PC-9 (cell line): ENCODE results near the gene GMEB1.

ENCODE experiments used
- CTCF ChIP-seq: fragments of 200-600 bp; sonication (generic); conservative IDR thresholded peaks from 2 replicates; pipeline ENCODE4 v1.6.1; 2017; ENCODE audit warnings: mixed run types, antibody characterized with exemption, mild to moderate bottlenecking, moderate library complexity
- EZH2 ChIP-seq: fragments of 200-600 bp; sonication (generic); IDR thresholded peaks from 2 replicates; pipeline ENCODE4 v1.8.0; 2017; ENCODE audit warnings: antibody characterized with exemption, low read depth

- TF ChIP-seq CTCF (no peak), EZH2 (no peak)
Observed at GRCh38 chr1:28631713-28632112, 36.9 kb upstream of the GMEB1 start.
